Hippocampal formation (tissue), 2 donors: ENCODE data around the gene CLEC2B.

Experiments
- DNase-seq, 2 donors: peaks; one replicate each; lab custom pipeline; 2025; lab: John Stamatoyannopoulos, UW

Gene CLEC2B

GRCh38 chr12:9808504-9808903, 60.6 kb downstream of the CLEC2B start:
- no peak for DNase-seq

DNA sequence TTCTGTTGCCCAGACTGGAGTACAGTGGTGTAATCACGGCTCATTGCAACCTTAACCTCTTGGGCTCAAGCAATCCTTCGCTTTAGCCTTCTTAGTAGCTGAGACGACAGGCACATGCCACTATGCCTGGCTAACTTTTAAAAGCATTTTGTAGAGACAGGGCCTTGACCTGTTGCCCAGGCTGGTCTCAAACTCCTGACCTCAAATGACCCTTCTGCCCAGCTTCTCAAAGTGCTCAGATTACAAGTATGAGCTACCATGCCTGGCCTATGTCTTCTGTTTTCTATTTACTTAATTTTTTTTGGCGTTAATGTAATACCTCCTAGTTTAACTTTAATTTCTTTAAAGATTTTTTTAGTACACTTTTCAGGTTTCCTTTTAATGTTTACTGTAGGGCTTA, 62.4 kb downstream of the CLEC2B start:
- DNase-seq: no peak

DNA sequence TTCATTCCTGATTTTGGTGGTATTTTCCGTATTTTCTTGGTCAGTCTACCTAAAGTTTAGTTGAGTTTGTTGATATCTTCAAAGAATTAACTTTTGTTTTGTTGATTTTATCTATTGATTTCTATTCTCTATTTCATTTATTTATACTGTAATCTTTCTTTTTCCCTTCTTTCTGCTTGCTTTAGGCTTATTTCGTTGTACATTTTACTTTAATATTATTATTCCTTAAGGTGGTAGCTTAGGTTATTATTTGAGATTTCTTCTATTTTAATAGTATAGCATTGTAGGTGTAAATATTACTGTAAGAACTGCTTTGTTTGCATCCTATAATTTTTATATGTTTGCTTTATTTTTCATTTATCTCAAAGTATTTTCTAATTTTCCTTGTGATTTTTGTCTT, 63.3 kb downstream of the CLEC2B start:
- no peak for DNase-seq
